GM23338 (cell line): ENCODE results near the gene HLA-DPA1.

Source experiments
- CREB1 ChIP-seq: fragments of 250-450 bp; sonication (Bioruptor Pico); IDR thresholded peaks from 2 replicates; pipeline ENCODE4 v1.5.0; 2020; ENCODE audit warnings: low read depth, mild to moderate bottlenecking, moderate library complexity
- CTCF ChIP-seq, 2 experiments: fragments of 200-600 bp in 1 of 2; sonication (generic) in 1 of 2; conservative IDR thresholded peaks; 2 replicates each; pipeline versions ENCODE4 v1.5.1 to v1.6.1; 2016 to 2017; ENCODE audit warnings: antibody characterized with exemption in 2 of 2, low read depth in 2 of 2, mild to moderate bottlenecking in 2 of 2, moderate library complexity in 1 of 2
- EZH2 ChIP-seq: fragments of 200-600 bp; sonication (generic); IDR thresholded peaks from one replicate; pipeline ENCODE4 v1.8.0; 2017; ENCODE audit warnings: antibody characterized with exemption, mild to moderate bottlenecking, low read depth; ENCODE audit not compliant: unreplicated experiment
- EZH2phosphoT487 ChIP-seq: fragments of 200-600 bp; sonication (generic); IDR thresholded peaks from one replicate; pipeline ENCODE4 v1.8.1; 2018; ENCODE audit warnings: antibody characterized with exemption; ENCODE audit not compliant: unreplicated experiment
- JUNB ChIP-seq: IDR thresholded peaks from one replicate; pipeline ENCODE4 v1.6.1; 2016; ENCODE audit warnings: antibody characterized with exemption; ENCODE audit not compliant: unreplicated experiment
- NANOG ChIP-seq: IDR thresholded peaks from 2 replicates; pipeline ENCODE4 v1.6.1; 2016; ENCODE audit warnings: antibody characterized with exemption, borderline replicate concordance
- POLR2AphosphoS5 ChIP-seq: IDR thresholded peaks from 2 replicates; pipeline ENCODE4 v1.6.1; 2016; ENCODE audit warnings: antibody characterized with exemption, low read depth
- REST ChIP-seq: IDR thresholded peaks from one replicate; pipeline ENCODE4 v1.6.1; 2018; ENCODE audit warnings: antibody characterized with exemption; ENCODE audit not compliant: unreplicated experiment
- ZNF331 ChIP-seq: fragments of 250-450 bp; sonication (Bioruptor Pico); IDR thresholded peaks from 2 replicates; pipeline ENCODE4 v1.5.0; 2020; ENCODE audit warnings: low read depth, mild to moderate bottlenecking, moderate library complexity

GRCh38 chr6:33112148-33112547 lies 38.7 kb upstream of the HLA-DPA1 start:
- peak; percentile 46 for TF ChIP-seq CREB1 (CRISPR knock-in tag)
- no peak for TF ChIP-seq CTCF (conservative IDR thresholded peaks at IDR 0.05; ENCODE audit: low read depth in 2 of 2)
- TF ChIP-seq EZH2: no peak
- no peak for TF ChIP-seq POLR2AphosphoS5
- TF ChIP-seq ZNF331 (CRISPR knock-in tag): no peak
- no peak for TF ChIP-seq EZH2phosphoT487
- no peak for TF ChIP-seq REST
- no peak for TF ChIP-seq JUNB
- no peak for TF ChIP-seq NANOG
